NCI-H1417 treated with DMSO at 0.1 percent for 48 hours (cell line): Measurements from ENCODE around the gene HOMEZ.
"Not testable (repeated sequence)": the region's sequence is repeated elsewhere in the genome, so short reads cannot be mapped to it uniquely, and the experiment has no call there.

Source experiments
- DNase-seq: peaks from one replicate; lab custom pipeline; 2025; lab: John Stamatoyannopoulos, UW

The HOMEZ gene

DNA sequence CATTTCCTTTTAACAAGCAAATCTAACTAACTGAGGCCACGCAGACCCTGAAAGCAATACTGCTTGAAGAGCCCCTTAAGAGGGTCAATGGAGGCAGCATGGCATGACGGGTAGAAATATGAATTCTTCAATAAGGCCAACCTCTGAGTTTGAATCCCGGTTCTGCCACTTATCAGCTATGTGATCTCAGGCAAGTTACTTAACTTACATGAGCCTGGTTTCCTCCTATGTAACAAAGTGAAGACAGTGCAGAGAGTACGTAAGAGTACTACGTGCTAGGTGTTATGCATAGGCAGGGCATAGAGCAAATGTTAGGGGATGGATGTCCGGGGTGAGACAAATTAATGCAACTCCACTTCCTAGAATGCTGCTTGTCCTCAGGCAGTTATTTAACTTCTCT lies 4.7 kb downstream of the HOMEZ start:
- DNase-seq, result no peak

DNA sequence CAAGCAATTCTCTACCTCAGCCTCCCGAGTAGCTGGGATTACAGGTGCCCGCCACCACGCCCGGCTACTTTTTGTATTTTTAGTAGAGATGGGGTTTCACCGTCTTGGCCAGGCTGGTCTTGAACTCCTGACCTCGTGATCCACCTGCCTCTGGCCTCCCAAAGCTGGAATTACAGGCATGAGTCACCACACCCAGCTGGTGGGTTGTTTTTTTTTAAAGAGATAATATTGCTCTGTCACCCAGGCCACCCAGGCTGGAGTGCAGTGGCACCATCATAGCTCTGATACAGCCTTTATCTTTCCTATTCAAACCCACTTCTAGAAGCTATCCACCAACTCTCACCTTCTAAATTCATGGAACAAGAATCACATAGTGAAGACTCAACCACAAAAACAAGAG lies 8.0 kb downstream of the HOMEZ start:
- DNase-seq, result not testable (repeated sequence)

DNA sequence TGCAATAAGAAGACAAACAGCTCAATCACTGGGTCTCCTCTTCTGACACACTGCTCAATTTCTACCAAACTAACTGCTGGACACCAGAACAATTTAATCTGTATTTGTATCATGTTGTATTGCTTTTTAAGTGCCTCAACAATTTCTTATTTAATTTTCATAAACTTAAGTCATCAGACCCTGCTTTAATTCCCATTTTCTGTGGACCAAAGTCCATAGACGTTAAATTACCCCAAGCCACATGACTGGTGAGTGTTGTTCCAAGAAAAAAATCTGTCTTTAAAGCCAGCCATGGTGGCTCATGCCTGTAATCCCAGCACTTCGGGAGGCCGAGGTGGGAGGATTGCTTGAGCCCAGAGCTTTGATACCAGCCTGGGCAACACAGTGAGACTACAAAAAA lies 8.7 kb downstream of the HOMEZ start:
- DNase-seq, result no peak

DNA sequence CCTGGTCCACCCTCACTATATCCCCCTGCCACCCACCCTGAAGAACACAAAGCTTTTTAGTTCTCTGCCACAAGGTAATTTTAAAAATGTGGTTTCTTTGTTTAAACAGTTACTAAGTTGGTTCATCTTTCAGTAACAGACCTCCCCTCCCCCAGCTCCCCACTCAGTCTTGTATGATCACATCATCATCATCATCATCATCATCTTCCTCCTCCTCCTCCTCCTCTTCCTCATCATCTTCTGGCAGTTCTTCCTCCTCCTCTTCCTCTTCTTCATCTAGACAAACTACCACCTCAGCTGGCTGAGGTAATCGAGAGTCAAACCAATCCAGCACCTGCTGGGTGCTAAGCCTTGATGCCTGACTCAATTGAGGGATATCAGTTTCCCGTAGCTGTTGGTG lies 10.5 kb downstream of the HOMEZ start:
- no peak for DNase-seq

DNA sequence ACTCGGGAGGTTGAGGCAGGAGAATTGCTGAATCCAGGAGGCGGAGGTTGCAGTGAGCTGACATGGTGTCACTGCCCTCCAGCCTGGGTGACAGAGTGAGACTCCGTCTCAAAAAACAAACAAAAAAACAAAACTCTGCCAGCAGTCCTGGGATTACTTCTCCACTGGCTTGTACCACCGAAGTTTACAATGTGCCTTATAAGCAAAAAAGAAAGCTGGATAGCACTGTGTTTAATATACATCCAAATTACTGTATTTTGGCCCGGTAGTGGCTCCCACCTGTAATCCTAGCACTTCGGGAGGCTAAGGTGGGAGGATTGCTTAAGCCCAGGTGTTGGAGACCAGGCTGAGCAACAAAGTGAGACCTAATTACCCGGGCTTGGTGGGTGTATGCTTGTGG lies 16.7 kb downstream of the HOMEZ start:
- DNase-seq, result no peak

DNA sequence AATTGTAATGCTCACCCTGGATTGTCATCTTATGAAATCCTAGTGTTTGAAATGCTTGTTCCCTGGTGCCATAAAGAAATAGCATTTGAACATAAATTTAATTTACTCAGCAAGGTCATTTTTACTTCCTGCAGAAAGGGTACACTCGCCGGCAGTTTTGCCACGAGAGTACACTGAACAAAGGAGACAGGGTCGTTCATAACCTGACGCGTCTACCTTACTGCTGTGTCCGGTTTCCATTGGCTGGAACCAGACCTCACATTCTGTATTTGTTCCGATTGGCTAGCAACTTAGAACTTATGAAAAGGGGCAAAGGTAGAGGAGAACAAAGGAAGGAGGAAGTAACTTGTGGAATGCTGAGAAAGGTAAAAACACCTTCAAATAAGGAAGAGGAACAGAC lies 25.1 kb downstream of the HOMEZ start:
- DNase-seq, result not testable (repeated sequence)

DNA sequence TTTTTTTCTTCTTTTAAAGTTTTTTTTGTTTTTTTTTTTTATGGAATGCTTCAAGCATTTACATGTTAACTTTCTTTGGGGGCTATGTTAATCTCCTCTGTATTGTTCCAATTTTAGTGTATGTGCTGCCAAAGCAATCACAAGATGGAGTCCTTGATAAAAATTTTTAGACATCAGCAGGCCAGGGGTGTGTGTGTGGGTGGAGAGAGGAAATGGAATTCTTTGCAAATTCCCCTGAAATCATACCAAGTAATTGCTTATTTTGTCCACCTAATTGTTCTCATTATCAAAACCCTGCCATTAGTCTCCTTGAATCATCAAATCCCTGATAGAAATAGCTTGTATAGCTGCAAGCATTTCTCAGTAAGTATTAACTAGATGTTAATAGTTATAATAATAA lies 26.5 kb downstream of the HOMEZ start:
- DNase-seq, result no peak

DNA sequence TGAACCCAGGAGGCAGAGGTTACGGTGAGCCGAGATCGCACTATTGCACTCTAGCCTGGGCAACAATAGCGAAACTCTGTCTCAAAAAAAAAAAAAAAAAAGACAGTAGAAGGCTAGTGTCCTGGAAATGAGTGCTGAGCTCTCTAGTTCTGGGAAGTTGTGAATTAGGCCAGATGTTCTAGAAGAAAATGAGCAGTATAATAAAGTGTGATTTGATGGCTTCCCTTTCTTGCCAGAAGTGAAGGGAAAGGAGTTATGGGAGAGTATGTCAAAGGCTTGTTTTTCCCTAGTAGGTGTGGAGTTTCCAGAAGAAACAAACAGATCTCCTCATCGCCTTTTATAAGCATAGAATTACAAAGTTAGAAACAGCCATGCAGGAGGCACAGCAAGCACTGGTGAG lies 27.7 kb downstream of the HOMEZ start:
- DNase-seq, result no peak

DNA sequence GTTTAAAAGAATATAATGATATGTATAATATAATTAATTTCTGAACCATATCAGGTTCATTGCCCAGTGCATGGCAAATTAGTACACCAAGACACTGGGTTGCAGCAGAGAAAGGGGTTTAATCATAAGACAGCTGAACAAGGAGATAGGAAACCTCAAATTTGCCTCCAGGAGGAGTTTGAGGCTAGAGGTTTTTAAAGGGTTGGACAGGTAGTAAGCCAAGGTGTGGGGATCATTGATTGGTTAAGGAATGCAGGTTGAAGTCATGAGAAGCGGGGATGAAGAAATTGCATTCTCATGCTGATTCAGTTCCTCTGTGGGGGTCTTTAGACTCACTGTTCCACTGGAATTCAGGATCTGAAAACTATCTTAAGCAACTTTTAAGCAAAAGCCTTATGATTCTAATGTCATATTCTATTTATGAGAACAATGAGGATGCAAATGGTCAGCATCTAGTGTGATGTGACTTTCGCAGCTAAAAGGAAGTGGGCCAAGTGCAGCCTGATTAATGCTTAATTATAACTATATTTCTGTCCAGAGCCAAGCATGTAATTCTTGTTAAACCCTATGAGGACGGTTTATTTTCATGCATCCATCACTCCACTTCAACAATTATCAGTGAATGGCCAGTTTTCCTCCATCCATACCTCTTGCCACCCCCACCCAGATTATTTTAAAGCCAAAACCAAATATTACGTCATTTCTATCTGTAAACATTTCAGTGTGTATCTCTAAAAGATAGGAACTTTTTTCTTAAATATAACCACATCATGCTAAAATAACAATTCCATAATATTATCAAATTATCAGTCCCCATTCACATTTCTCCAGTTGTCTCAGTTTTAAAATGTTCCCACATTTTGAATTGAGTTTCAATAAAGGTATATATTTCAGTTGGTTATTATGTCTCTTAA lies 33.3 kb downstream of the HOMEZ start:
- DNase-seq, result no peak

DNA sequence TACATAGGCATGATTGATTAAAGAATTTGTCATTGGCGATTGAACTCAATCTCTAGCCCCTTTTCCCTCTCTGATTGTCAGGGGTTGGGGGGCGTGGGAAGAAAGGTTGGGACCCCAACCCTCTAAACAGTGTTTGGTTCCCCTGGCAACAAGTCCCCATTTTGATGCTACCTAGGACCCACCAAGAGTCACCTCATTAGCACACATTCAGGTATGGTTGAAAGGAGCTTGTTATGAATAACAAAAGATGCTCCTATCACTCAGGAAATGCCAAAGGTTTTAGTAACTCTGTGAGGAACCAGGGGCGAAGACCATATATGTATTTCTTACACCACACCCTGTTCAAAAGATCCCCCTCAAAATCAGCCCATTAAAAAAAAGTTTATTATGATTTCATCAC lies 33.9 kb downstream of the HOMEZ start:
- no peak for DNase-seq

DNA sequence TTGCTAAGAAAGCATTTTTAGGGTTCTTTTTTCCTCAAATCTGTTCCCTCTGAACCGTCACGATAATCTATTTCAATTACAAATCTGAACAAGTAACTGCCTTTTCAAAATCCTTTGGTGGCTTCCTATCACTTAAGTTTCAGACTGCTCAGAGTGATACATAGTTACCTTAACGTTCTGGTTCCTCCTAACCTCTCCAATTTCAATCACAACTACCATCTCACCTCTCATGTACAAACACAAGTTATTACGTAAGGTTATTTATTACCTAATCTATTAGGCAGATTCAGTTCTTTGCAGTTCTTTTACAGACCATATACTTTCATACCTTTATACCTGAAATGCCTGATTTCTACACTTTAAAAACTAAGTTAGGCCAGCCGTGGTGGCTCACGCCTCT lies 36.1 kb downstream of the HOMEZ start:
- no peak for DNase-seq

DNA sequence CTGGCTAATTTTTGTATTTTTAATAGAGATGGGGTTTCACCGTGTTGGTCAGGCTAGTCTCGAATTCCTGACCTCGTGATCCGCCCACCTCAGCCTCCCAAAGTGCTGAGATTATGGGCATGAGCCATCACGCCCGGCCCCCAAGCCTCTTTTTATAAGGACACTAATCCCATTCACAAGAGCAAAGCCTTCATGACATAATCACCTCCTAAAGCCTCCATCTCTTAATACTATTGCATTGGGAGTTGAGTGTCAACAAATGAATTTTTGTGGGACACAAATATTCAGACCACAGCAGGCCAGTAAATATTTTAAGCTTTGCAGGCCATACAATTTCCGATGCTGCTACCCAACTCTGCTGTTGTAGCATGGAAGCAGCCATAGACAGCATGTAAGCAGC lies 37.3 kb downstream of the HOMEZ start:
- DNase-seq, result no peak

DNA sequence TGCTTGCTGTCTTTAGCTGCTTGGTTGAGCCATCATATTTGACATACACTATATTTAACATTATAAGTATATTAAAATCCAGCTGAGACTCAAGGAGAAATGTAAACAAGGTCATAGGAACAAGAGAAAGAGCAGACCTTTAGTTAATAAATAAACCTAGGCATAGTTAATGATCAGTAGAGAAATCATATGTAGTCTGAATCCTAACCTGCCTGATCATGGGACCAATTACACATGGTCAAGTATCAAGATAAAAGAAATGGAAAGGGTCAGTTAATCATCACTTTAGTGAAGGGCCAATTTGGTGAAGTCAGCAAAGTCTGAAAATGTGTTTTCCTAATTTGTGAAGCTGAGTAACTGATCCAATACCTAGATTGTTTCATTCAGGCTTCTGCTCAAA lies 40.6 kb downstream of the HOMEZ start:
- no peak for DNase-seq

DNA sequence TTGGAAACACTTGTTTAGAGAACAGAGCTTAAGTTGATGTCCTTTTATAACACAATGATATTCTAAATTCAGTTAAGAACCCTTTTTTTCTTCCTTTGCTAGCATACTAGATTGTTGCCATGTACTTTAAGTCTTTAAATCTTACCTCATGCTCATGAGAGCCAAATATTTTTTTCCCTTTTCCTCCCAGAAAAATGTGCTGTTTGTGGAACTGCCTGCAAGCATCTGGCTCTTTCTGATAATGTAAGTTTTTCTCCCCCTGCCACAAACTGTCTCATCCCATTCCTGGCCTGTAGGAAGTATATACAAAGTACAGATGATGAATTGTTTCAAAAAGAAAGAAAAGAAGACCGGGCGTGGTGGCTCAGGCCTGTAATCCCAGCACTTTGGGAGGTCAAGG lies 42.9 kb downstream of the HOMEZ start:
- no peak for DNase-seq

DNA sequence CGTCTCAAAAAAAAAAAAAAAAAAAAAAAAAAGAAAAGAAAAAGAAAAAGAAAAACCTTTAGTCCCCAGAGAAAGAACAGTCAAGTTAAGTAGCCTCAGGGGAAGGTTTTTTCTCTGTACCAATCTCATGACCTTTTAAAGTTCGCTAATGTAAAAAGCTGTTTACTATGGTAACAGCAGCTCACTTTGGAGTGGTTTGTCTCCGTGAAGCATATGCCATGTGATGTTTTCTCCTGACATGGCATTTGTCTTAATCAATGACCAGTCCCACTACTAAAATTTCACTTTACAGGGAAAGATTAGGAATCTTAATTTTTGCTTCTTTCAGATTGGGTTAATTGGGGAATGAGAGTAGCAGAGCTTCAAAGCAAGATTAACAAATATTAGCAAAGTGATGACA lies 43.9 kb downstream of the HOMEZ start:
- DNase-seq, result no peak

DNA sequence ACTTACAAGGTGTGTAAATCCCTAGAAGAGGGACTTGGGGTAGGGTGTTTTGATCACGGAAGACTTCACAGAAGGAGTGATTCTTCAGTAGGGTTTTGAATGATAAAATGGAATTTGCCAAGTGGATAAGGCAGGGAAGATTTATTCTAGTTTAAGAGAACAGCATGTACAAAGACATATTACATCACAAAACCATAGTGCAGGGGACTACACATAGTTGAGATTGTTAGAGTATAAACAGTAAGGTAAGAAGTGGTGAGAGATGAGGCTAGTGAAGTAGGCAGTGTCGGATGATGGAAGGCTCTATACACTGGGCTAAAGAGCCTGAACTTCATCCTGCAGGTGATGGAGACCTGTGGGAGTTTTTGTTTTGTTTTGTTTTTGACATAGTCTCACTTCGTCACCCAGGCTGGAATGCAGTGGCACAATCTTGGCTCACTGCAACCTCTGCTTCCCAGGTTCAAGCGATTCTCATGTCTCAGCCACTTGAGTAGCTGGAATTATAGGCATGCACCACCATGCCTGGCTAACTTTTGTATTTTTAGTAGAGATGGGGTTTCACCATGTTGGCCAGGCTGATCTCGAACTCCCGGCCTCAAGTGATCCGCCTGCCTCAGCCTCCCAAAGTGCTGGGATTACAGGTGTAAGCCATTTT lies 44.7 kb downstream of the HOMEZ start:
- DNase-seq, result not testable (repeated sequence)

DNA sequence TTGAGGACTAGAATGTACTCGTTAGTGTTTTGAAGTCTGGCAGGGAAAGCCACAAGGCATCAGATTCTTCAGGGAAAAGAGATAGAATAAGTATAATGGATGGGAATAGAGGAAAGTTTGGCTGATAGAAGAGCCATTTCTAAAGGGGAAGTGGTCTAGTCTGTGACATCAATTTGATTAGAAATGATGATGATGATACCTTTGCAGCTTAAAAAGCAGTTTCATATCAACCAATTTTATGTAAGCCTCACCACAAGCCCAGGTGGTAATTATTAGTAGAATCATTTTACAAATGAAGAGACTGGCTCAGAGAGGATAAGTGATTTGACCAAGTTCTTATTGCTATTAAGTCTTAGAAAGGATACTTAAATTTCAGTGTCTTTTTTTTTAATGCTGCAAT lies 45.3 kb downstream of the HOMEZ start:
- DNase-seq, result no peak

DNA sequence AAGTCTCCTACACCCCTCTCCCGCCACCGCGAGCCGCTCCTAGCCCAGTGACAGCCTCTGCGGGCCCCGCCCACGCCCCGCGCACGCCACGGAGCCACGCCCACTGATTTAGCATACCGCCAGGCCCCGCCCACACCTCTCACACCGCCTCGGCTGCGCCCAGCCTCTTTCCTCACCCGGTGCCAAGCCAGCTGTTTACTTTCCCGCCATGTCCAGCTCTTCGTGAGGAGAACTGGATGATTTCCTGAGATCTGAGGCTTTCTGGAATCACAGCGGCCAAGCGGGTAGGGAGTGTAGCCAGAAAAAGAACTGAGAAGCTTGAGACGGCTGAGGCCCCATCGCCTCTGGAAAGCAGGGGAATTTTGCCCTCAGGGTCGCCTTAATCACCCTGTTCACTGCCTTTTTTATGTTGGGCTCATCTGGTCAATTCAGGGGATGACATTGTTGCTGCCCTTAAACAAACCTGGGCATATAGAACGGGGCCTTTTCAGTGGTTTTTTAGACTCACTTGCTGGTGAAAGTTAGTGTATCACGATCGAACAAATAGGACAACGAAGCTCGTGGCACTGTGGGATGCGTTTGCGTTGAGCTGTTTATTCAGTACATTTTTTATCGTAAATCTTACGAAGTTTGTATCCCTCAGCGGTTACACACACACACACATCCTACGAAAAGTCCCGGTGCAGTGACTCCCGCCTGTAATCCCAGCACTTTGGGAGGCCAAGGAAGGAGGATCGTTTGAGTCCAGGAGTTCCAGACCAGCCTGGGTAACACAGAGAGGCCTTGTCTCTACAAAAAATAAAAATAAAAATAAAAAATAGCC lies 47.9 kb downstream of the HOMEZ start, which contains the start of gene RNF212B:
Gene RNF212B (plus strand): TSS at position 165 of the 823 bp plus-strand sequence. CDS start 2,410 bp downstream, outside the sequence.
- peak; percentile 76 for DNase-seq

DNA sequence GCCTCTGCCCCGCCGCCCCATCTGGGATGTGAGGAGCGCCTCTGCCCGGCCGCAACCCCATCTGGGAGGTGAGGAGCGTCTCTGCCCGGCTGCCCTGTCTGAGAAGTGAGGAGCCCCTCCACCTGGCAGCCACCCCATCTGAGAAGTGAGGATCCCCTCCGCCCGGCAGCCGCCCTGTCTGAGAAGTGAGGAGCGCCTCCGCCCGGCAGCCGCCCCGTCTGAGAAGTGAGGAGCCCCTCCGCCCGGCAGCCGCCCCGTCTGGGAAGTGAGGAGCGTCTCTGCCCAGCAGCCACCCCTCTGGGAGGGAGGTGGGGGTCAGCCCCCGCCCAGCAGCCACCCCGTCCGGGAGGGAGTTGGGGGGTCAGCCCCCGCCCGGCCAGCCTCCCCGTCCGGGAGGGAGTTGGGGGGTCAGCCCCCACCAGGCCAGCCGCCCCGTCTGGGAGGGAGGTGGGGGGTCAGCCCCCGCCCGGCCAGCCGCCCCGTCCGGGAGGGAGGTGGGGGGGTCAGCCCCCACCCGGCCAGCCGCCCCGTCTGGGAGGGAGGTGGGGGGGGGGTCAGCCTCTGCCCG lies 53.6 kb downstream of the HOMEZ start:
- DNase-seq, result not testable (repeated sequence)

DNA sequence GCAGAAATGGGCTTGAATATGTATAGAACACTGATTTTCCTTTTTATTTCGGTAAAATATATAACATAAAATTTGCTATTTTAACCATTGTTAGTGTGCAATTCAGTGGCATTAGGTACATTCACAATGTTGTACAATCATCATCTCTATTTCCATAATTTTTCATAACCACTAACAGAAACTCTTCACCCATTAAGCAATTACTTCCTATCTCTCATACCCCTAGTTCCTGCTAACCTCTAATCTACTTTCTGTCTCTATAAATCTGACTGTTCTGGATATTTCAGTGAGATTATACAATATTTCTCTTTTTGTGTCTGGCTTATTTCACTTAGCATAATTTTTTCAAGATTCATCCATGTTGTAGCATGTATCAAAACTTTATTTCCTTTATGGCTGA lies 57.1 kb downstream of the HOMEZ start:
- DNase-seq, result no peak

DNA sequence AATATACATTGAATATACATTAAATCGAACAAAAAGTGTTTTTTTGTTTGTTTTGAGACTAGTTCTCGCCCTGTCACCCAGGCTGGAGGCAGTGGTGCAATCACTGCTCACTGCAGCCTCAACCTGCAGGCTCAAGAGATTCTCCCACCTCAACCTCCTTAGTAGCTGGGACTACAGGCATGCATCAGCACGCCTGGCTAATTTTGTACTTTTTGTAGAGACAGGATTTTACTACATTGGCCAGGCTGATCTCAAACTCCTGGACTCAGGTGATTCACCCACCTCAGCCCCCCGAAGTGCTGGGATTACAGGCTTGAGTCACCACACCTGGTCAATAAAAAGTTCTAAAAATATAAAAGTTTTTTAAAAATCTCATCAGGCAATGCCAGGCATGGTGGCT lies 58.4 kb downstream of the HOMEZ start:
- no peak for DNase-seq

DNA sequence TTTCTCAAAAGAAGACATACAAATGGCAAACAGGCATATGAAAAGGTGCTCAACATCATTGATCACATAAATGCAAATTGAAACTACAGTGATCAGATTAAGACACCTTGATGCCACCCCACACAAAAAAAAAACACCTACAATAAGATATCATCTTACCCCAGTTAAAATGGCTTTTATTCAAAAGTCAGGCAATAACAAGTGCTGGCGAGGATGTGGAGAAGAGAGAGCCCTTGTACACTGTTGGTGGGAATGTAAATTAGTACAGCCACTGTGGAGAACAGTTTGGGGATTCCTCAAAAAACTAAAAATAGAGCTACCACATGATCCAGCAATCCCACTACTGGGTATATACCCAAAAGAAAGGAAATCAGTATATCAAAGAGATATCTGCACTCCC lies 61.0 kb downstream of the HOMEZ start:
- not testable (repeated sequence) for DNase-seq
